HL-60/S4 (cell line): ENCODE results near the gene GAGE12G.
"Not testable (repeated sequence)": the region's sequence is repeated elsewhere in the genome, so short reads cannot be mapped to it uniquely, and the experiment has no call there.

Experiments used
- in situ Hi-C: fragments of 300-500 bp; cut with MboI; formaldehyde crosslinking; loops from 2 replicates; pipeline ENCODE4 v1.14.3; 2022; ENCODE audit warnings: low sequenced_read_pairs

GAGE12G gene, protein sequence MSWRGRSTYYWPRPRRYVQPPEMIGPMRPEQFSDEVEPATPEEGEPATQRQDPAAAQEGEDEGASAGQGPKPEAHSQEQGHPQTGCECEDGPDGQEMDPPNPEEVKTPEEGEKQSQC

DNA sequence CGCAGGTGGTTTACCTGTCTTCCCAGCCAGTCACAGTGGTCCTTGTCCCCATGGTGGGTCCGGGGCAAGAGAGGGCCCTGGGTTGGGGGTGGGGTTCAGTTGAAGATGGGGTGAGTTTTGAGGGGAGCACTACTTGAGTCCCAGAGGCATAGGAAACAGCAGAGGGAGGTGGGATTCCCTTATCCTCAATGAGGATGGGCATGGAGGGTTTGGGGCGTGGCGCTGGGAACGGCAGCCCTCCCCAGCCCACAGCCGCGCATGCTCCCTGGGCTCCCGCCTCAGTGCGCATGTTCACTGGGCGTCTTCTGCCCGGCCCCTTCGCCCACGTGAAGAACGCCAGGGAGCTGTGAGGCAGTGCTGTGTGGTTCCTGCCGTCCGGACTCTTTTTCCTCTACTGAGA is at the start of gene GAGE12G:
Gene GAGE12G, plus strand, starts transcription at position 301 of the 400 bp plus-strand sequence. CDS start 1,155 bp downstream, outside the sequence.
- in situ Hi-C loops: not testable (repeated sequence)

DNA sequence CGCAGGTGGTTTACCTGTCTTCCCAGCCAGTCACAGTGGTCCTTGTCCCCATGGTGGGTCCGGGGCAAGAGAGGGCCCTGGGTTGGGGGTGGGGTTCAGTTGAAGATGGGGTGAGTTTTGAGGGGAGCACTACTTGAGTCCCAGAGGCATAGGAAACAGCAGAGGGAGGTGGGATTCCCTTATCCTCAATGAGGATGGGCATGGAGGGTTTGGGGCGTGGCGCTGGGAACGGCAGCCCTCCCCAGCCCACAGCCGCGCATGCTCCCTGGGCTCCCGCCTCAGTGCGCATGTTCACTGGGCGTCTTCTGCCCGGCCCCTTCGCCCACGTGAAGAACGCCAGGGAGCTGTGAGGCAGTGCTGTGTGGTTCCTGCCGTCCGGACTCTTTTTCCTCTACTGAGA is 38.3 kb upstream of the GAGE12G start, which contains the start of gene GAGE12C:
Gene GAGE12C, plus strand, starts transcription at position 301 of the 400 bp plus-strand sequence. CDS start 1,155 bp downstream, outside the sequence.
- in situ Hi-C loops: not testable (repeated sequence)

DNA sequence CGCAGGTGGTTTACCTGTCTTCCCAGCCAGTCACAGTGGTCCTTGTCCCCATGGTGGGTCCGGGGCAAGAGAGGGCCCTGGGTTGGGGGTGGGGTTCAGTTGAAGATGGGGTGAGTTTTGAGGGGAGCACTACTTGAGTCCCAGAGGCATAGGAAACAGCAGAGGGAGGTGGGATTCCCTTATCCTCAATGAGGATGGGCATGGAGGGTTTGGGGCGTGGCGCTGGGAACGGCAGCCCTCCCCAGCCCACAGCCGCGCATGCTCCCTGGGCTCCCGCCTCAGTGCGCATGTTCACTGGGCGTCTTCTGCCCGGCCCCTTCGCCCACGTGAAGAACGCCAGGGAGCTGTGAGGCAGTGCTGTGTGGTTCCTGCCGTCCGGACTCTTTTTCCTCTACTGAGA is 28.8 kb upstream of the GAGE12G start, which contains the start of gene GAGE12D:
Gene GAGE12D, plus strand, starts transcription at position 301 of the 400 bp plus-strand sequence. CDS start 1,155 bp downstream, outside the sequence.
- in situ Hi-C loops: not testable (repeated sequence)

DNA sequence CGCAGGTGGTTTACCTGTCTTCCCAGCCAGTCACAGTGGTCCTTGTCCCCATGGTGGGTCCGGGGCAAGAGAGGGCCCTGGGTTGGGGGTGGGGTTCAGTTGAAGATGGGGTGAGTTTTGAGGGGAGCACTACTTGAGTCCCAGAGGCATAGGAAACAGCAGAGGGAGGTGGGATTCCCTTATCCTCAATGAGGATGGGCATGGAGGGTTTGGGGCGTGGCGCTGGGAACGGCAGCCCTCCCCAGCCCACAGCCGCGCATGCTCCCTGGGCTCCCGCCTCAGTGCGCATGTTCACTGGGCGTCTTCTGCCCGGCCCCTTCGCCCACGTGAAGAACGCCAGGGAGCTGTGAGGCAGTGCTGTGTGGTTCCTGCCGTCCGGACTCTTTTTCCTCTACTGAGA is 19.2 kb upstream of the GAGE12G start, which contains the start of gene GAGE12E:
Gene GAGE12E, plus strand, starts transcription at position 301 of the 400 bp plus-strand sequence. CDS start 1,155 bp downstream, outside the sequence.
- in situ Hi-C loops: not testable (repeated sequence)

DNA sequence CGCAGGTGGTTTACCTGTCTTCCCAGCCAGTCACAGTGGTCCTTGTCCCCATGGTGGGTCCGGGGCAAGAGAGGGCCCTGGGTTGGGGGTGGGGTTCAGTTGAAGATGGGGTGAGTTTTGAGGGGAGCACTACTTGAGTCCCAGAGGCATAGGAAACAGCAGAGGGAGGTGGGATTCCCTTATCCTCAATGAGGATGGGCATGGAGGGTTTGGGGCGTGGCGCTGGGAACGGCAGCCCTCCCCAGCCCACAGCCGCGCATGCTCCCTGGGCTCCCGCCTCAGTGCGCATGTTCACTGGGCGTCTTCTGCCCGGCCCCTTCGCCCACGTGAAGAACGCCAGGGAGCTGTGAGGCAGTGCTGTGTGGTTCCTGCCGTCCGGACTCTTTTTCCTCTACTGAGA is 9.7 kb upstream of the GAGE12G start, which contains the start of gene GAGE12F:
Gene GAGE12F, plus strand, starts transcription at position 301 of the 400 bp plus-strand sequence. CDS start 1,155 bp downstream, outside the sequence.
- in situ Hi-C loops: not testable (repeated sequence)

DNA sequence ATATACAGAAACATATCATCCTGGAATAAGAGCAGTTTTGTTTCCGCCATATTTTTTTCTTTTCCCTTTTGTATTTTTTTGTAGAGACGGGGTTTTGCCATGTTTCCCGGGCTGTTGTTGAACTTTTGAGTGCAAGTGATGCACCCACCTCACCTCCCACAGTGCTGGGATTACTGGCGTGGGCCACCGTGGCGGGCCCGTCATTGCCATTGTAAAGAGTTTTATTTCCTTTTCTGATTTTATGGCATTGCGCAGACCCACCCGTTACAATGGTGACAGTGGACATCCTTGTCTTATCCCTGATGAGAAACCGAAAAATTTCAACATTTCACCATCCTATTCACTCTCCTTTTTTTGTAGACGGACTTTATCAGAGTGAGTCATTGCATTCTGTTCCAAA is 1.5 kb upstream of the GAGE12G start:
- in situ Hi-C loops: not testable (repeated sequence)

DNA sequence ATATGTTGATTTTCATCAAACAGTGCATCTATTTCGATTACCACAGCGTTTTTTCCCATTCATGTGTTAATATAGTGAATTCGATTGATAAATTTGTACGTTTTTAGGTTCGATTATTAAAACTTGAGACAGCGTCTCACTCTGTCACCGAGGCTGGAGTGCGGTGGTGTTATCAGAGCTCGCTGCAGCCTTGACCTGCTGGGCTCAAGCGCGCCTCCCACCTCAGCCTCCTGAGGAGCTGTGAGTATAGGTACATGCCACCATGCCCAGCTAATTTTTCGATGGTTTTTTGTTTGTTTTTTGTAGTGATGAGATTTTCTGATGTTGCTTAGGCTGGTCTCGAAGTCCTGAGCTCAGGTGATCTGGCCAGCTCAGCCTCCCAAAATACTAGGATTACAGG is 1.0 kb upstream of the GAGE12G start:
- in situ Hi-C loops: not testable (repeated sequence)

DNA sequence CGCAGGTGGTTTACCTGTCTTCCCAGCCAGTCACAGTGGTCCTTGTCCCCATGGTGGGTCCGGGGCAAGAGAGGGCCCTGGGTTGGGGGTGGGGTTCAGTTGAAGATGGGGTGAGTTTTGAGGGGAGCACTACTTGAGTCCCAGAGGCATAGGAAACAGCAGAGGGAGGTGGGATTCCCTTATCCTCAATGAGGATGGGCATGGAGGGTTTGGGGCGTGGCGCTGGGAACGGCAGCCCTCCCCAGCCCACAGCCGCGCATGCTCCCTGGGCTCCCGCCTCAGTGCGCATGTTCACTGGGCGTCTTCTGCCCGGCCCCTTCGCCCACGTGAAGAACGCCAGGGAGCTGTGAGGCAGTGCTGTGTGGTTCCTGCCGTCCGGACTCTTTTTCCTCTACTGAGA is 9.4 kb downstream of the GAGE12G start, which contains the start of gene GAGE12H:
Gene GAGE12H, plus strand, starts transcription at position 301 of the 400 bp plus-strand sequence. CDS start 1,155 bp downstream, outside the sequence.
- in situ Hi-C loops: not testable (repeated sequence)

DNA sequence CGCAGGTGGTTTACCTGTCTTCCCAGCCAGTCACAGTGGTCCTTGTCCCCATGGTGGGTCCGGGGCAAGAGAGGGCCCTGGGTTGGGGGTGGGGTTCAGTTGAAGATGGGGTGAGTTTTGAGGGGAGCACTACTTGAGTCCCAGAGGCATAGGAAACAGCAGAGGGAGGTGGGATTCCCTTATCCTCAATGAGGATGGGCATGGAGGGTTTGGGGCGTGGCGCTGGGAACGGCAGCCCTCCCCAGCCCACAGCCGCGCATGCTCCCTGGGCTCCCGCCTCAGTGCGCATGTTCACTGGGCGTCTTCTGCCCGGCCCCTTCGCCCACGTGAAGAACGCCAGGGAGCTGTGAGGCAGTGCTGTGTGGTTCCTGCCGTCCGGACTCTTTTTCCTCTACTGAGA is 19.0 kb downstream of the GAGE12G start, which contains the start of gene GAGE2A:
Gene GAGE2A, plus strand, starts transcription at position 301 of the 400 bp plus-strand sequence. CDS start 1,155 bp downstream, outside the sequence.
- in situ Hi-C loops: not testable (repeated sequence)

DNA sequence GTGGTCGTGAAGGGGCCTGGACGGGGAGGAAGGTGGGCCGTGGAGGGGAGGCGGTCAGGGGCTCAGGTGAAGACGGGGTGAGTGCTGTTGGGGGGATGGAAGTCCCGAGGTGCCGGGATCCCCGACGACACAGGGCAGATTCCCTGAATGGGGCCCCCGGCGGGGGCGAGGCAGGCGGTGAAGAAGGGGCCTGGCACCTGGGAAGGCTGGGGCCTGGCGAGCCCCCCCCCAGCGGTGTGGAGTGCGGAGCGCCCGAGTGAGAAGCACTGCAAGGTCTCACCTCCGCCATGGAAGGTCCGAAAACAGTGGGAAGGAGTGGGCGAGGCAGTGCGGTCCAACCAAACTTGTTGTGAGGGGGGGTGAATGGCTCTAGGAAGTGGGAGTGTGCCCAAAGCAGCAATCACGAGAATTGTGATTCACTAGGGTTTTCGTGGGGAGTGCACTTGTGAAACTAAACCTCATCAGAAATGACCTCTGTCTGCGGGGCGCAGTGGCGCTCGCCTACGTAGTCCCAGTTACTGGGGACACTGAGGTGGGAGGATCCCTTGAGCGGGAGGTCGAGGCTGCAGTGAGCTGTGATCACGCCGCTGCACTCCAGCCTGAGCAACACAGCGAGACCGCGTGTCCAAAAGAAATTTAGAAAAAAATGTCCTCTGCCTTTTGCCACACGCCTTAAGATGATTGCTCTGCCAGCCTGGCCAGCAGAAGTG is 19.7 kb downstream of the GAGE12G start:
- in situ Hi-C loops: not testable (repeated sequence)

DNA sequence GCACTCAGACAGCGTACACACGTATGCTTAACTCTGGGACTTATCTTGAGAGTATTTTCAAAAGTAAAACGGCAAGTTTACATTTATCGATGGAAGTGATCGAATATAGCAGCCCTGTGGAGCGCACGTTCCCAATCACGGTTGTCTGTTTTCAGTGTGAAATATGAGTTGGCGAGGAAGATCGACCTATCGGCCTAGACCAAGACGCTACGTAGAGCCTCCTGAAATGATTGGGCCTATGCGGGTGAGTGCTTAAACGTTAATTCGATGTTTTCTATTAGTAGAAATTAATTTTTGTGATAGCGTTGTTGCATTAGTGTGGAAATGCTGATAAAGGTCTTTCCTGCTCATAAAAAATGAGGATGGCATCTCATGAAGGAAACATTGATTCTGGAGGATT is 20.3 kb downstream of the GAGE12G start:
- in situ Hi-C loops: not testable (repeated sequence)

DNA sequence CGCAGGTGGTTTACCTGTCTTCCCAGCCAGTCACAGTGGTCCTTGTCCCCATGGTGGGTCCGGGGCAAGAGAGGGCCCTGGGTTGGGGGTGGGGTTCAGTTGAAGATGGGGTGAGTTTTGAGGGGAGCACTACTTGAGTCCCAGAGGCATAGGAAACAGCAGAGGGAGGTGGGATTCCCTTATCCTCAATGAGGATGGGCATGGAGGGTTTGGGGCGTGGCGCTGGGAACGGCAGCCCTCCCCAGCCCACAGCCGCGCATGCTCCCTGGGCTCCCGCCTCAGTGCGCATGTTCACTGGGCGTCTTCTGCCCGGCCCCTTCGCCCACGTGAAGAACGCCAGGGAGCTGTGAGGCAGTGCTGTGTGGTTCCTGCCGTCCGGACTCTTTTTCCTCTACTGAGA is 28.5 kb downstream of the GAGE12G start, which contains the start of gene GAGE1:
Gene GAGE1, plus strand, starts transcription at position 301 of the 400 bp plus-strand sequence. CDS start 1,155 bp downstream, outside the sequence.
- in situ Hi-C loops: not testable (repeated sequence)

DNA sequence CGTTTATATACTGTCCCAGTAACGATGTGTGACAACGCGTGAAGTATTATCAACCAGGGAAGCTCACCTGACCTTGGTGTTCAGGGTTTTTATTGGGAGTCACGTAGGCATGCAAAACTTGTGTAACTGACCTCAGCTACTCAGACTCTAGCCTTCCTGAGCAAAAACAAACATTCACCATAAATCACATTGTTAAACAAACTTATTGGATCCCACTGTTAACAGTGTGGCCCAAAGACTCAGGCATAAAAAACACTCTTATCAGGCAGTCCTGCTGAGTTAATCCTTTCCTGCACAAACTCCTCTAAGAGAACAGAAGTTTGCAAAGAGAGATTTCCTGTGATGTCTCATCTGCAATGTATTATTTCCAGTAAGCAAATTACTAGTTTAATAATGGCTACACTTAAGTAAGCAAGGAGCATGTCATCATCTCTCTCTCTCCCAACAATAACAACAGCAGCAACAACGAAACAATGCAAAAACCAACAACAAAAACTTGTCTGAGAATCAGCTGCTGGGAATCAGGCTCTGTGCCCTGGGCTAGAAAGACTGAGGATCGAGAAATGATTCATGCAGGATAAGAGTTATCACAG is 40.6 kb downstream of the GAGE12G start:
- in situ Hi-C loops: no loop called here

DNA sequence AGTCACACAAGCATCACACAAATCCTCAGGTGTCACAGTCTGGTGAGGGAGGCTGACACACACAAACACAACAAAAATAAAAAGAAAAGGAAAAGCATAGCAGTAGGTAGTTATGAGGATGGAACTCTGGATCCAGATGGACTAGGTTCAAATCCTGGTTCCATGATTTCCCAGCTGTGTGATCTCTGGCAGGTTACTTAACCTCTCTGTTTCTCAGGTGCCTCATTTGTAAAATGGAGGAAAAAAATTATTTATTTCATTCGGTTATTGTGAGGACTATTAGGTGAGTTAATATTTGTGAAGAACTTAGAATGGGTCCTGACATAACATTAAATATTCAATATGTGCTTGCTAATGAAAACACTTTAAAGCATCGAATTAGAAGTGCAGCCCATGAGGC is 48.4 kb downstream of the GAGE12G start:
- in situ Hi-C loops: no loop called here
